NCI-H2107 (cell line): ENCODE measurements around the gene BLVRA.

Experiments
- DNase-seq: peaks from one replicate; lab custom pipeline; 2025; lab: John Stamatoyannopoulos, UW

The BLVRA gene

GRCh38 chr7:43750016-43750887 is 8.2 kb upstream of the BLVRA start:
- DNase-seq = no peak

- DNase-seq = no peak
Measured at GRCh38 chr7:43752411-43752810, 6.1 kb upstream of the BLVRA start.

GRCh38 chr7:43753271-43753810 is 5.1 kb upstream of the BLVRA start:
- no peak for DNase-seq

- no peak for DNase-seq
Measured at GRCh38 chr7:43753843-43754242, 4.6 kb upstream of the BLVRA start.

GRCh38 chr7:43754596-43754995 is 3.9 kb upstream of the BLVRA start:
- DNase-seq = no peak

GRCh38 chr7:43756368-43757072 is 2.0 kb upstream of the BLVRA start:
- no peak for DNase-seq

GRCh38 chr7:43757073-43757720 is 1.3 kb upstream of the BLVRA start:
- no peak for DNase-seq

- no peak for DNase-seq
Measured at GRCh38 chr7:43758822-43759683, 573 bp downstream of the BLVRA start.

GRCh38 chr7:43760861-43761260 is 2.4 kb downstream of the BLVRA start:
- no peak for DNase-seq

- no peak for DNase-seq
Measured at GRCh38 chr7:43761382-43761781, 2.9 kb downstream of the BLVRA start.

- DNase-seq = no peak
Measured at GRCh38 chr7:43761938-43762692, 3.6 kb downstream of the BLVRA start.

- no peak for DNase-seq
Measured at GRCh38 chr7:43763183-43763582, 4.7 kb downstream of the BLVRA start.

GRCh38 chr7:43764039-43764761 is 5.7 kb downstream of the BLVRA start:
- no peak for DNase-seq

GRCh38 chr7:43764807-43765491 is 6.5 kb downstream of the BLVRA start:
- DNase-seq = no peak

- no peak for DNase-seq
Measured at GRCh38 chr7:43766564-43766963, 8.1 kb downstream of the BLVRA start.

GRCh38 chr7:43767311-43767710 is 8.8 kb downstream of the BLVRA start:
- no peak for DNase-seq

- no peak for DNase-seq
Measured at GRCh38 chr7:43768201-43768886, 9.9 kb downstream of the BLVRA start.

GRCh38 chr7:43768887-43769272 is 10.4 kb downstream of the BLVRA start:
- no peak for DNase-seq

GRCh38 chr7:43769281-43769680 is 10.8 kb downstream of the BLVRA start:
- no peak for DNase-seq
